SU-DHL-6 (cell line): ENCODE measurements around the gene SIGLEC1.

Experiments
- EZH2phosphoT487 ChIP-seq: fragments of 200-600 bp; sonication (generic), shearing (Covaris generic); conservative IDR thresholded peaks from 2 replicates; pipeline ENCODE4 v1.6.1; 2018; ENCODE audit warnings: mild to moderate bottlenecking, antibody characterized with exemption, low read length, moderate library complexity, mixed read lengths
- TF ChIP-seq, protein P1 (sequence below): fragments of 200-600 bp; sonication (generic); IDR thresholded peaks from one replicate; pipeline ENCODE4 v1.5.1; 2017; ENCODE audit warnings: antibody characterized with exemption, mild to moderate bottlenecking, low read length, moderate library complexity; ENCODE audit not compliant: insufficient read depth, poor library complexity, severe bottlenecking

- TF ChIP-seq, protein P1, sequence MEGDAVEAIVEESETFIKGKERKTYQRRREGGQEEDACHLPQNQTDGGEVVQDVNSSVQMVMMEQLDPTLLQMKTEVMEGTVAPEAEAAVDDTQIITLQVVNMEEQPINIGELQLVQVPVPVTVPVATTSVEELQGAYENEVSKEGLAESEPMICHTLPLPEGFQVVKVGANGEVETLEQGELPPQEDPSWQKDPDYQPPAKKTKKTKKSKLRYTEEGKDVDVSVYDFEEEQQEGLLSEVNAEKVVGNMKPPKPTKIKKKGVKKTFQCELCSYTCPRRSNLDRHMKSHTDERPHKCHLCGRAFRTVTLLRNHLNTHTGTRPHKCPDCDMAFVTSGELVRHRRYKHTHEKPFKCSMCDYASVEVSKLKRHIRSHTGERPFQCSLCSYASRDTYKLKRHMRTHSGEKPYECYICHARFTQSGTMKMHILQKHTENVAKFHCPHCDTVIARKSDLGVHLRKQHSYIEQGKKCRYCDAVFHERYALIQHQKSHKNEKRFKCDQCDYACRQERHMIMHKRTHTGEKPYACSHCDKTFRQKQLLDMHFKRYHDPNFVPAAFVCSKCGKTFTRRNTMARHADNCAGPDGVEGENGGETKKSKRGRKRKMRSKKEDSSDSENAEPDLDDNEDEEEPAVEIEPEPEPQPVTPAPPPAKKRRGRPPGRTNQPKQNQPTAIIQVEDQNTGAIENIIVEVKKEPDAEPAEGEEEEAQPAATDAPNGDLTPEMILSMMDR, result no peak
- no peak for TF ChIP-seq EZH2phosphoT487
These were observed 6.9 kb downstream of the SIGLEC1 start for GRCh38 chr20:3705491-3705969.
